HG02610 (cell line): ENCODE results near the gene SMIM35.
A peak's percentile ranks its signal among the peaks of the same experiment; 100 is the strongest.

Experiments
- ATAC-seq: cut with Tn5 transposase; IDR thresholded peaks from one replicate; pipeline ENCODE4 v1.9.1; 2021; ENCODE audit warnings: mild to moderate bottlenecking, moderate library complexity; ENCODE audit not compliant: unreplicated experiment

Gene SMIM35

GRCh38 chr11:118007040-118007439 is 79.7 kb downstream of the SMIM35 start:
- no peak for ATAC-seq

GRCh38 chr11:118006153-118006534 is 80.6 kb downstream of the SMIM35 start:
- ATAC-seq: no peak

- no peak for ATAC-seq
Measured at GRCh38 chr11:118005224-118006152, 81.3 kb downstream of the SMIM35 start.

DNA sequence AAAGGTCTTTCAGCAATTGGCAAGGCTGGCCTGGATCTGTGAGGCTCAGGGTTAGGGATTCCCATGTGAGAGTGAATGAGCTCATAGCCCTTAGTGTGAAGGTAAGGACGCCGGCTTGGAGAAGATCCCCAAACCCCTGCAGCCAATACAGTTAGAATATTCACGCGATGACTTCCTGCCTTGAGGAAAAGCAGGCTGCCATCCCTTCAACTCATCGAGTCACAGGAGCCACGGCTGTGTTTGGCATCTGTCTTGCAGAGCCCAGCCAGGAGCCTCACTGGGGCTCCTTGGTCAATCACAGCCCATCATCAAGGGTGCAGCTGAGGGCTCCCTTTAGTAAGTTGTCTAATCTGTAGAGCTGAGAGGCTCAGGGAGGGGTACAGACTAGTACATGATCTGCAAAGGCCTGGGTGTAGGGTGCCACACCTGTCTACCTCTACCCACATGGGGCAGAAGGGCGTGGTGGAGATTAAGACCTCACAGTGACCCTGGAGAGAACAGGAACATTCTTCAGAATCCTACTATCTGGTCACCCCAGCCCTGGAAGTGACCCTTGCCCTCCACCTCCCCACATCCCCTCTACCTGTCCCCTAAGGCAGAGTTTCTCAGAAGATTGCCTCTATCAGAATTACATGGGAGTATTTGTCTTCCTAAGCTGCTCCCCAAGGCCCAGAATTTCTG is 82.1 kb downstream of the SMIM35 start:
- no peak for ATAC-seq

DNA sequence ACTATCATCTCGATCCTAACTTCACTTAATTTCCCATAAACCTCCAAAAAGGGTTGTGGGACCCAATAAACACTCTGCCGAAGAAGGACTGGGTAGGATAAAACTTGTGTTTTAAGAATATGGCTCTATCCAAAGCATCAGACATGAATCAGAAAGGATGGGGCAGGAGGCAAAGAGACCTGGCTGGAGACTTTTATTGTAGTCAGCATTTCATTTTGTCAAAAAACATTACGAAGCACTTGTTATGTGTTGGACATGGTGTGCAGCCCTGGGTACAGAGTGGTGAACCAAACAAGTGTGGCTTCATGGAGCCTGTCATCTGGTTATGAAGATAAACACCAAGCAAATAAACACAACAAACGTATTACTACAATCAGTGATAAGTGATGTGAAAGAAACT is 83.3 kb downstream of the SMIM35 start:
- ATAC-seq: no peak

- ATAC-seq: no peak
Measured at GRCh38 chr11:118002541-118003423, 84.0 kb downstream of the SMIM35 start.

GRCh38 chr11:118002010-118002540 is 84.7 kb downstream of the SMIM35 start:
- no peak for ATAC-seq

- ATAC-seq: no peak
Measured at GRCh38 chr11:118001494-118001971, 85.2 kb downstream of the SMIM35 start.

GRCh38 chr11:118000850-118001228 is 85.9 kb downstream of the SMIM35 start:
- no peak for ATAC-seq

GRCh38 chr11:118000067-118000849 is 86.5 kb downstream of the SMIM35 start:
- no peak for ATAC-seq

GRCh38 chr11:117999354-117999993 is 87.3 kb downstream of the SMIM35 start:
- no peak for ATAC-seq

DNA sequence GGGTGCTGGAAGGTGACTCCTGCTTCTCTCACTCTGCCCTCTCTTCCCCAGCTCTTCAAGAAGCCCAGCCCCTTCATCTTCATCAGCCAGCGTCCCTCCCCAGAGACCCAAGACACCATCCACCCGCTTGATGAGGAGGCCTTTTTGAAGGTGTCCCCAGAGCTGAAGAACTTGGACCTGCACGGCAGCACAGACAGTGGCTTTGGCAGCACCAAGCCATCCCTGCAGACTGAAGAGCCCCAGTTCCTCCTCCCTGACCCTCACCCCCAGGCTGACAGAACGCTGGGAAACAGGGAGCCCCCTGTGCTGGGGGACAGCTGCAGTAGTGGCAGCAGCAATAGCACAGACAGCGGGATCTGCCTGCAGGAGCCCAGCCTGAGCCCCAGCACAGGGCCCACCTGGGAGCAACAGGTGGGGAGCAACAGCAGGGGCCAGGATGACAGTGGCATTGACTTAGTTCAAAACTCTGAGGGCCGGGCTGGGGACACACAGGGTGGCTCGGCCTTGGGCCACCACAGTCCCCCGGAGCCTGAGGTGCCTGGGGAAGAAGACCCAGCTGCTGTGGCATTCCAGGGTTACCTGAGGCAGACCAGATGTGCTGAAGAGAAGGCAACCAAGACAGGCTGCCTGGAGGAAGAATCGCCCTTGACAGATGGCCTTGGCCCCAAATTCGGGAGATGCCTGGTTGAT is 88.0 kb downstream of the SMIM35 start:
- no peak for ATAC-seq

GRCh38 chr11:117997823-117998579 is 88.8 kb downstream of the SMIM35 start:
- ATAC-seq: peak; percentile 72

GRCh38 chr11:117997406-117997805 is 89.4 kb downstream of the SMIM35 start:
- ATAC-seq: no peak

DNA sequence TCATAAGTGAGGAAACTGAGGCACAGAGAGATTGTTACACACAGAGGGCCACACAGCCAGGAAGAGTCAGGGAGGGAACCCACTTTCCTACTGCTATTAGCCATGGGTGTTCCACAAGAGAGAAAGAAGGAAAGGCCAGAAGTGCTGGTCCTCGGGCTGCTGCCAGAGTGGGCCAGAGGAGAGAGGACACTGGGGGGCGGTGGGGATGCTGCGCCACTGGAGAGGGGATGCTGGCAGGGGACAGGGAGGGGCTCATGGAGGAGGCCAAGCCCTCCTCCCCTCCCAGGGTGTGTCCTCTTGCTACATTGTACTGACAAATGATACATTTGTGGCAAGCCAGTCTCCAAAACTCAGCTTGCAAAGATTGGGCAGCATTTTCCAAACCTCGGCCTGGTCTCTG is 90.7 kb downstream of the SMIM35 start:
- ATAC-seq: no peak

GRCh38 chr11:117995472-117995871 is 91.3 kb downstream of the SMIM35 start:
- ATAC-seq: no peak

GRCh38 chr11:117993988-117994745 is 92.6 kb downstream of the SMIM35 start:
- ATAC-seq: no peak
